ENCODE results near the gene POLR3C.

- no peak for TF ChIP-seq CTCF (IDR thresholded peaks at IDR 0.05)
- no peak for TF ChIP-seq POLR2AphosphoS5 (IDR thresholded peaks at IDR 0.05)
- no peak for TF ChIP-seq POLR2A (IDR thresholded peaks at IDR 0.05)
Observed at GRCh38 chr1:145795257-145795881, 28.6 kb upstream of the POLR3C start.

Data from stomach (tissue), 4 donors.